Activated CD4-positive, alpha-beta T cell treated with anti-CD3 and anti-CD28 coated beads, Interleukin-2, amount 50 U/mL, for 16 hours (primary cell): ENCODE measurements around the gene DMXL2.

Source experiments
- DNase-seq: peaks from one replicate; pipeline ENCODE4 v3.0.0-alpha.2; 2020

The DMXL2 gene

DNA sequence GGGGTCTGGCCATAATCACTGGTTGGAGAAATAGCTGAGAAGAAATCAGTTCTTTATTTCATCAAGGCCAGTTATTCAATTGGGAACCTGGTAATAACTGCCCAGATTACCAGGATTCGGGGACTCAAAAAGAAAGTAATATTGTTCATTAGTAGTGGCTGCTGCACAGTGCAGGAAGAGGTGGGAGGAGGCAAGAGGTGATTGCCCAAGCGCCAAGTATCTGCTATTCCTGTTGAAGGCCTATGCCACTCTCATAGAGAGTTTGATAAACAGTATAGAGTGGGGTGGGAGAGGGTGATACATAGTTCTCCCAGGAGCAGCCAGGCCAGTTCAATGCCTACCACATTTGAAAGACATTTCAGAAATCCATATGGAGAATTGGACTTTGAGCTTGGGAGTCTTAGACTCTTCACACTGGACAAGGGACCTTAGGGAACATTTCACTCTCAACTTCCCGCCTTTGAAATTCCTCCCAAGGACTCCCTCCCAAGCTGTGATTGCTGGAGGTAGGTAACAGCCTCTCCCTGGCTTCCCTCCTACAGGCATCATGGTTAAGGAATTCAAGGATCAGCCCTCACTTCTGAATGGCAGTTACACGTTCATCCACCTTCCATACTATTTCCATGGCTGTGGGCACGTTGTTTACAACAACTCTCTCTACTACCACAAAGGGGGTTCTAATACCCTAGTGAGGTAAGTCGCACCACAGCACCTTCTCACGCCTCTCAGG lies 221.4 kb downstream of the DMXL2 start:
- no peak for DNase-seq

DNA sequence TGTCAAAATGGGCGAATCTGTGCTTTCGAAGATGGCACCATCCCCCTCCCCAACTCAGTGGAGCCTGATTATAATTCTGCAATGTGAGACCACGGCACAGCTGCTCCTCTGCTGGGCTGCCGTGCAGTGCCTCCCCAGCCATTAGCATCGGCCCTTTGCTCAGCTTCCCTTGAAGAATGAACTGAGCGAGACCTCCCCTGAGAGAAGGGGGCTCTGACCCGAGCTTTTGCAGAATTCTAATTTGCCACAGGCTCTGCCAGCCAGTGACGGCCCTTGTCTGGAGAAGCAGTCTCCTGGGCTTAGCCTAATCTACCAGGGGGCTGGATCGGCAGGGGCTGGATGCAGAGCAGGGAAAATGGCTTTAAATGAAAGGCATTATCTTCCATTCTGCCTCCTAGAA lies 223.9 kb downstream of the DMXL2 start:
- DNase-seq = no peak
